Smooth muscle cell (in vitro differentiated cells): ENCODE data around the gene NFIA. TPM values are rescaled to one million over a fixed set of nuclear protein-coding genes. Genes with fewer than 3 reads are reported as not detected.
A peak's percentile ranks its signal among the peaks of the same experiment; 100 is the strongest.

ENCODE experiments used
- DNase-seq: peaks from one replicate; lab custom pipeline; 2025; ENCODE audit not compliant: unreplicated experiment; lab: John Stamatoyannopoulos, UW
- H2AFZ ChIP-seq: fragments of 200-600 bp; sonication (generic); 2 replicates; pipeline ENCODE4 v1.6.0; 2016; ENCODE audit warnings: antibody characterized with exemption, low read depth, mild to moderate bottlenecking
- H3F3A ChIP-seq: fragments of 200-600 bp; sonication (generic); 2 replicates; pipeline ENCODE4 v1.6.0; 2017; ENCODE audit warnings: antibody characterized with exemption, low read depth
- H3K27ac ChIP-seq: fragments of 200-600 bp; sonication (generic); 2 replicates; pipeline ENCODE4 v1.5.1; 2016; ENCODE audit warnings: low read depth, mild to moderate bottlenecking
- H3K27me3 ChIP-seq: fragments of 200-600 bp; sonication (generic); 2 replicates; pipeline ENCODE4 v1.6.1; 2016; ENCODE audit warnings: low read depth, mild to moderate bottlenecking
- H3K36me3 ChIP-seq: fragments of 200-600 bp; sonication (generic); 2 replicates; pipeline ENCODE4 v1.5.1; 2016; ENCODE audit warnings: low read depth
- H3K4me1 ChIP-seq: fragments of 200-600 bp; sonication (generic); 2 replicates; pipeline ENCODE4 v1.5.1; 2016; ENCODE audit warnings: low read depth
- H3K4me2 ChIP-seq: fragments of 200-600 bp; sonication (generic); 2 replicates; pipeline ENCODE4 v1.6.0; 2016; ENCODE audit warnings: mild to moderate bottlenecking
- H3K4me3 ChIP-seq: fragments of 200-600 bp; sonication (generic); 2 replicates; pipeline ENCODE4 v1.5.1; 2016; ENCODE audit warnings: mild to moderate bottlenecking
- H3K79me2 ChIP-seq: fragments of 200-600 bp; sonication (generic); 2 replicates; pipeline ENCODE4 v1.6.0; 2016; ENCODE audit warnings: low read depth, mild to moderate bottlenecking
- H3K9ac ChIP-seq: fragments of 200-600 bp; sonication (generic); 2 replicates; pipeline ENCODE4 v1.6.0; 2016; ENCODE audit warnings: low read depth
- H3K9me3 ChIP-seq: fragments of 200-600 bp; sonication (generic); replicated peaks from 2 replicates; pipeline ENCODE4 v1.5.1; 2016; ENCODE audit warnings: low read depth
- H4K20me1 ChIP-seq: fragments of 200-600 bp; sonication (generic); 2 replicates; pipeline ENCODE4 v1.6.0; 2016; ENCODE audit warnings: low read depth
- WGBS: methylation state at CpG from one replicate; pipeline ENCODE4 v1.1.7; 2016; ENCODE audit warnings: low lambda C conversion rate; 5-methylcytosine and 5-hydroxymethylcytosine counted together
- polyA plus RNA-seq: library from polyadenylated mRNA; unstranded; fragments of >200 nt; fragmentation: Nextera tagmentation; extraction: Ambion mirVana; gene quantifications from 2 replicates; pipeline ENCODE4 v1.2.1, GENCODE V29; 2016
- total RNA-seq: library from RNA; depleted of rRNA; stranded (reverse); fragments of >200 nt; gene quantifications from 2 replicates; pipeline ENCODE4 v1.2.3, GENCODE V29; 2014
- TF ChIP-seq, protein P1 (sequence below): fragments of 200-600 bp; sonication (generic); IDR thresholded peaks from 2 replicates; pipeline ENCODE4 v1.5.1; 2017; ENCODE audit warnings: borderline replicate concordance, mild to moderate bottlenecking, antibody characterized with exemption; ENCODE audit not compliant: insufficient read depth, poor library complexity, severe bottlenecking

Gene NFIA
- total and polyA plus RNA-seq, 2 experiments from 2014 or later, result 5.0 to 6.2 TPM

DNA sequence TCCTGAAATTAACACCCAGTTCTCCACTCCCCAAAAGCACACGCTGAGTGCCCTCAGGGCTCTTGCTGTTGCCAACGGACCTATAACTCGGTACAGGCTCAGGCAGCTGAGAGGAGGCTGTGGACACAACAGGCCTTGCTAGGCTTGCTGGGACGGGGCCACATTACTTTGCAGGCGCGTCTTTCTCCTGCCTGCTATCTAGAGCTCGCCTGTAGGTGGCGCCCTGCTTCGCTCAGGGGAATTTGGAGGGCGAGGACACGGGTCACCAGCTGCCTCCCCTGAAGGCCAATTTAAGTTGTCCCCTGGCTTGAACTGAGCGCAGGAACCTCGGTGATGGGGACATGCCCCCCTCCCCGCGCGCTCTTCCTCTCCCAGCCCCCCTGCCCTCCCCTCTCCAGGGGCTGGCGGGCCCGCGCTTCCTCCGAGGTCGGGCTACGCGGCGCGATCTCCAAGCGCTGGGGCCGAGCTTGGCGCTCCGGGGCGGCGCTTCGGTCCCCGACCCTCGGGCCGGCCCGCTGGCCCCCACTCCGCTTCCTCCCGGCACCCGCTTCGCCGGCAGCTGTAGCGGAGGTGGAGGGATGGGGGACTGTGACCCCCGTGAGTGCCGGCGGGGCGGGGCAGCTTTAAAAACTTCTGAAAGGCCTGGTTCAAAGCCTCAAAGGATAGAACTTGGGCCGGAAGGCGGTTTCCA lies 32.4 kb upstream of the NFIA start:
- Histone ChIP-seq H3K9me3 (no peaks in the 10 kb centered on the region), H3K27me3 (peaks cover 45% of the 10 kb centered on the region), H3K9ac (peak overlapping the region; percentile 18), H3K27ac (no peak overlapping the region), H3F3A (peaks cover 5% of the 10 kb centered on the region), H3K4me2 (peak overlapping the region; percentile 93), H4K20me1 (no peaks in the 10 kb centered on the region), H2AFZ (peak overlapping the region; percentile 94), H3K79me2 (no peaks in the 10 kb centered on the region), H3K4me3 (peak overlapping the region; percentile 86), H3K4me1 (peaks cover 22% of the 10 kb centered on the region), H3K36me3 (no peaks in the 10 kb centered on the region)
- 0% methylated on average over 23 of the region's 48 CpGs for WGBS
- TF ChIP-seq, protein P1, sequence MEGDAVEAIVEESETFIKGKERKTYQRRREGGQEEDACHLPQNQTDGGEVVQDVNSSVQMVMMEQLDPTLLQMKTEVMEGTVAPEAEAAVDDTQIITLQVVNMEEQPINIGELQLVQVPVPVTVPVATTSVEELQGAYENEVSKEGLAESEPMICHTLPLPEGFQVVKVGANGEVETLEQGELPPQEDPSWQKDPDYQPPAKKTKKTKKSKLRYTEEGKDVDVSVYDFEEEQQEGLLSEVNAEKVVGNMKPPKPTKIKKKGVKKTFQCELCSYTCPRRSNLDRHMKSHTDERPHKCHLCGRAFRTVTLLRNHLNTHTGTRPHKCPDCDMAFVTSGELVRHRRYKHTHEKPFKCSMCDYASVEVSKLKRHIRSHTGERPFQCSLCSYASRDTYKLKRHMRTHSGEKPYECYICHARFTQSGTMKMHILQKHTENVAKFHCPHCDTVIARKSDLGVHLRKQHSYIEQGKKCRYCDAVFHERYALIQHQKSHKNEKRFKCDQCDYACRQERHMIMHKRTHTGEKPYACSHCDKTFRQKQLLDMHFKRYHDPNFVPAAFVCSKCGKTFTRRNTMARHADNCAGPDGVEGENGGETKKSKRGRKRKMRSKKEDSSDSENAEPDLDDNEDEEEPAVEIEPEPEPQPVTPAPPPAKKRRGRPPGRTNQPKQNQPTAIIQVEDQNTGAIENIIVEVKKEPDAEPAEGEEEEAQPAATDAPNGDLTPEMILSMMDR, result peak; percentile 94
- peak; percentile 73 for DNase-seq

DNA sequence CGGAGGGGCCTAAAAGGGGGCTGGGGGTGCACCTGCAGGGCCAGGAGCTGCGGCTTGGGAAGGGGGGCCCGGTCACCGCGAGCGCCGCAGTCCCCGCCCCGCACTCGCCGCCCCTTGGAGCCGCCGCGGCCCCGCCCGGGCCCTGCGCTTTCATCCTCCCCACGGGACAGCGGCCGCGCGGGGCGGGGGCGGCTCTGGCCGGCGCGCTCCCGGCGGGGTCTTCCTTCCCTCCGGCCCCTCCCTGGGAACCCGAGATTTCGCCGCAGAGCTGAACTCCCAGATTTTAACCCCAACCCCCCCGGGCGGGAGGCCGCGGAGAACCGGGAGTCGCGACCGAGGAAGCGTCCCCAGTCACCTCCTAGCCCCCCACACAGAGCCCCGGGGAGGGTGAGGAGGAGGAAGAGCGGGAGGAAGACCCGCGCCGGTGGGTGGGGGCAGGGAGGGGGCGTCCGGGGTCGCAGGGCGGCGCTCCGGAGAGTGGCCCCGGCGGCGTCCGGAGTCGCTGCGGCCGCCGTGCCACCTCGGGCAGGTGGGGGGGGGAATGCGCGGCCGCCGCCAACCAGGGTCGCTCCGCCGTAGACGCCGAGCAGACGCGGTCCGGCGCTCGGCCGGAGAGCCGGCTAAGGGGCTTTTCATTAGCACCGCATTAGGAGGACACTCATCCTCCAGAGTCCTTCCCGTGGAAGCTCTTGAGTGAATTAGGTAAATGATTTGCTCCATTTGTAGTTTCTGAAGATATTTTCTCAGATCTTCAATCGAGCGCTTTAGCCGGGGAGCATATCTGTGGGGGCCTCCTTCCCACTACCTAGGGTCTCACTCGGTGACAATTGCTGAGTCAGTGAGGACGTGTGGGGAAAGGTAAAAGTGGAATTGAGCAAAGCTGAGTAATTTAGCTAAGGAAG lies 31.6 kb upstream of the NFIA start:
- Histone ChIP-seq H2AFZ (peak overlapping the region; percentile 94), H3F3A (peaks cover 9% of the 10 kb centered on the region), H3K36me3 (no peaks in the 10 kb centered on the region), H3K4me2 (peak overlapping the region; percentile 93), H3K27ac (no peak overlapping the region), H4K20me1 (no peaks in the 10 kb centered on the region), H3K79me2 (no peaks in the 10 kb centered on the region), H3K4me3 (peak overlapping the region; percentile 86), H3K9ac (peak overlapping the region; percentile 18), H3K4me1 (peaks cover 22% of the 10 kb centered on the region), H3K27me3 (peaks cover 52% of the 10 kb centered on the region), H3K9me3 (no peaks in the 10 kb centered on the region)
- DNase-seq, result no peak
- 2% methylated on average over 46 of the region's 85 CpGs for WGBS
- TF ChIP-seq, protein P1, result no peak

DNA sequence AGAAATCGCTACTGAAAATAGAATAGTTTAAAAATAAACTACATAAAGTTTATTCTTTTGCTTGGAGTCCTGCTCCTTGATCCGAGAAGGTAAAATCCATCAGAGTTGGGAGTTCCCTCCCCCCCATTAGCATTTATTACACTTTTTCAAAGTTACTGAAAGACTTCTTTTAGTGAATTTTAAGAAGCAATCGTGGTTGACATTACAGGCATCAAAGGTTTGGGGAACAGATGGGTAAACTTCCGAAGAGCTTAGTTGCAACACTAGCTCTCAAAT lies 31.0 kb upstream of the NFIA start:
- H3K9me3 ChIP-seq, result no peaks in the 10 kb centered on the region
- no peak for DNase-seq
- WGBS, result 11% methylated on average over 4 of the region's 4 CpGs
- H3K9ac ChIP-seq, result no peak overlapping the region
- no peaks in the 10 kb centered on the region for H4K20me1 ChIP-seq
- H3K4me1 ChIP-seq, result peaks cover 22% of the 10 kb centered on the region
- peaks cover 11% of the 10 kb centered on the region for H3F3A ChIP-seq
- H3K27ac ChIP-seq, result no peak overlapping the region
- no peaks in the 10 kb centered on the region for H3K79me2 ChIP-seq
- peaks cover 58% of the 10 kb centered on the region for H3K27me3 ChIP-seq
- TF ChIP-seq, protein P1, result no peak
- H3K4me3 ChIP-seq, result peak overlapping the region; percentile 86
- peak overlapping the region; percentile 93 for H3K4me2 ChIP-seq
- no peaks in the 10 kb centered on the region for H3K36me3 ChIP-seq
- H2AFZ ChIP-seq, result no peak overlapping the region
